ENCODE data around the gene NQO2.

NQO2 gene

GRCh38 chr6:3039384-3039783, 39.7 kb downstream of the NQO2 start:
- no peak for TF ChIP-seq EZH2 (IDR thresholded peaks at IDR 0.05; ENCODE audit: borderline replicate concordance, low read depth, low read length, severe bottlenecking)
- TF ChIP-seq, protein P1, sequence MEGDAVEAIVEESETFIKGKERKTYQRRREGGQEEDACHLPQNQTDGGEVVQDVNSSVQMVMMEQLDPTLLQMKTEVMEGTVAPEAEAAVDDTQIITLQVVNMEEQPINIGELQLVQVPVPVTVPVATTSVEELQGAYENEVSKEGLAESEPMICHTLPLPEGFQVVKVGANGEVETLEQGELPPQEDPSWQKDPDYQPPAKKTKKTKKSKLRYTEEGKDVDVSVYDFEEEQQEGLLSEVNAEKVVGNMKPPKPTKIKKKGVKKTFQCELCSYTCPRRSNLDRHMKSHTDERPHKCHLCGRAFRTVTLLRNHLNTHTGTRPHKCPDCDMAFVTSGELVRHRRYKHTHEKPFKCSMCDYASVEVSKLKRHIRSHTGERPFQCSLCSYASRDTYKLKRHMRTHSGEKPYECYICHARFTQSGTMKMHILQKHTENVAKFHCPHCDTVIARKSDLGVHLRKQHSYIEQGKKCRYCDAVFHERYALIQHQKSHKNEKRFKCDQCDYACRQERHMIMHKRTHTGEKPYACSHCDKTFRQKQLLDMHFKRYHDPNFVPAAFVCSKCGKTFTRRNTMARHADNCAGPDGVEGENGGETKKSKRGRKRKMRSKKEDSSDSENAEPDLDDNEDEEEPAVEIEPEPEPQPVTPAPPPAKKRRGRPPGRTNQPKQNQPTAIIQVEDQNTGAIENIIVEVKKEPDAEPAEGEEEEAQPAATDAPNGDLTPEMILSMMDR (IDR thresholded peaks at IDR 0.05; ENCODE audit: borderline replicate concordance, extremely low read depth, low read length, poor library complexity, severe bottlenecking): no peak
- H3K4me2 ChIP-seq (ENCODE audit: insufficient read depth, low read length): no peak overlapping the region
- ATAC-seq (ENCODE audit: insufficient read depth, low read depth): no peak

DNA sequence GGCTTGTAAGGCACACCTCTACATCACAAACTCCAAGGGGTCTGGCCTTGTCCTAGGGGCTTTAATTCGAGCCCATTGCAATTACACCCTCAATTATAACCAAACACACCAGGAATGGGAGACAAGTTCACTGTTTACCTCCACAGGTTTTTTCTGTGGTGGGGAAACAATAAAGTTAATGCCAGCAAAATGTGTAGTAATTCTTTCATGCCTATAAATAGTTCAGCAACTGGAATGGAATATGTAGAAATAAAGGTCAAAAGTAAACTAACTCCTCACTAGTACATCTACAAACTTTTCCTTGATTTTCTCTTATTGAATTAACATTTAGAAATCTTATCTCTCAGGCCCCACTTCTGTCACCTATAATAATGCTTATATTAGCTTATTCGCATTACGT, 41.5 kb downstream of the NQO2 start:
- DNase-seq: no peak
- no peak overlapping the region for H2AFZ ChIP-seq (ENCODE audit: low read depth, low read length)
- H3K27ac ChIP-seq (ENCODE audit: low read length): no peak overlapping the region
- H3K36me3 ChIP-seq (ENCODE audit: insufficient read depth, low read length): no peaks in the 10 kb centered on the region
- H3K9ac ChIP-seq (ENCODE audit: low read depth, low read length): no peak overlapping the region
- H3K4me3 ChIP-seq (ENCODE audit: low read depth in 1 of 2, low read length in 2 of 2): no peak overlapping the region
- TF ChIP-seq, protein P1 (IDR thresholded peaks at IDR 0.05; ENCODE audit: borderline replicate concordance, extremely low read depth, low read length, poor library complexity, severe bottlenecking): no peak
- TF ChIP-seq EZH2 (IDR thresholded peaks at IDR 0.05; ENCODE audit: borderline replicate concordance, low read depth, low read length, severe bottlenecking): no peak
- H3K9me3 ChIP-seq (ENCODE audit: insufficient read depth, low read length, severe bottlenecking): no peaks in the 10 kb centered on the region
- H3K79me2 ChIP-seq (ENCODE audit: insufficient read depth, low read length): no peaks in the 10 kb centered on the region
- H3K4me2 ChIP-seq (ENCODE audit: insufficient read depth, low read length): no peak overlapping the region
- ATAC-seq (ENCODE audit: insufficient read depth, low read depth): no peak
- H4K20me1 ChIP-seq (ENCODE audit: insufficient read depth, low read length): no peaks in the 10 kb centered on the region
- H3K27me3 ChIP-seq (ENCODE audit: insufficient read depth, low read length, poor library complexity): peaks cover 6% of the 10 kb centered on the region
- no peaks in the 10 kb centered on the region for H3K4me1 ChIP-seq (ENCODE audit: insufficient read depth, low read length)

More at GRCh38 chr6:3039384-3039783, 39.7 kb downstream of the NQO2 start:
- H3K27ac ChIP-seq (ENCODE audit: low read length): no peak overlapping the region
- H3K36me3 ChIP-seq (ENCODE audit: insufficient read depth, low read length): no peaks in the 10 kb centered on the region
- no peaks in the 10 kb centered on the region for H3K9me3 ChIP-seq (ENCODE audit: insufficient read depth, low read length, severe bottlenecking)
- no peak overlapping the region for H3K9ac ChIP-seq (ENCODE audit: low read depth, low read length)
- H4K20me1 ChIP-seq (ENCODE audit: insufficient read depth, low read length): no peaks in the 10 kb centered on the region
- H3K4me3 ChIP-seq (ENCODE audit: low read depth in 1 of 2, low read length in 2 of 2): no peak overlapping the region
- H3K79me2 ChIP-seq (ENCODE audit: insufficient read depth, low read length): no peaks in the 10 kb centered on the region
- peaks cover 4% of the 10 kb centered on the region for H3K27me3 ChIP-seq (ENCODE audit: insufficient read depth, low read length, poor library complexity)
- no peak overlapping the region for H2AFZ ChIP-seq (ENCODE audit: low read depth, low read length)
- no peaks in the 10 kb centered on the region for H3K4me1 ChIP-seq (ENCODE audit: insufficient read depth, low read length)
- DNase-seq: no peak

DNA sequence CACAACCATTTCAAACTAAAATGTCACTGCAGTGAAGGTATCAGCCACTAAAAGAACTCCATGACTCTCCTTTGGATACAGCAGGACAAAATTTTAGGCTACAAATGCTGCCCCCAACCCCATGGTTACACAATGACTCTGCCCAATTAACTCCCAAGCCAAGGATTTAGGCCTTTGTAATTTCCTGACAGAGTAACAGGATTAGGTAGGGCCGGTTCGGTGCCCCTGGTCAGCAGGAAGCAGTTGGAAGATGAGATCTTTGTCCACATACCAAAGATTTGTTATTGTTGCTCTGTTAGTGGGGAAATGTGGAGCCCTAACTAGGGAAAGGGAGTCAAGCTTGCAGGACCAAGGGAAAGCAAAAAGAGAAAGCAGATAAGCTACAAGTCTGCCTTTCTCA, 41.9 kb downstream of the NQO2 start:
- Histone ChIP-seq H3K9ac (ENCODE audit: low read depth, low read length) (no peak overlapping the region), H3K4me3 (ENCODE audit: low read depth in 1 of 2, low read length in 2 of 2) (no peak overlapping the region), H3K4me1 (ENCODE audit: insufficient read depth, low read length) (no peaks in the 10 kb centered on the region), H3K4me2 (ENCODE audit: insufficient read depth, low read length) (no peak overlapping the region), H3K36me3 (ENCODE audit: insufficient read depth, low read length) (no peaks in the 10 kb centered on the region), H3K79me2 (ENCODE audit: insufficient read depth, low read length) (no peaks in the 10 kb centered on the region), H3K27ac (ENCODE audit: low read length) (no peak overlapping the region), H4K20me1 (ENCODE audit: insufficient read depth, low read length) (no peaks in the 10 kb centered on the region), H3K9me3 (ENCODE audit: insufficient read depth, low read length, severe bottlenecking) (no peaks in the 10 kb centered on the region), H3K27me3 (ENCODE audit: insufficient read depth, low read length, poor library complexity) (peaks cover 8% of the 10 kb centered on the region), H2AFZ (ENCODE audit: low read depth, low read length) (no peak overlapping the region)
- DNase-seq (no peak), ATAC-seq (ENCODE audit: insufficient read depth, low read depth) (no peak)
- no peak for TF ChIP-seq EZH2 (IDR thresholded peaks at IDR 0.05; ENCODE audit: borderline replicate concordance, low read depth, low read length, severe bottlenecking)

DNA sequence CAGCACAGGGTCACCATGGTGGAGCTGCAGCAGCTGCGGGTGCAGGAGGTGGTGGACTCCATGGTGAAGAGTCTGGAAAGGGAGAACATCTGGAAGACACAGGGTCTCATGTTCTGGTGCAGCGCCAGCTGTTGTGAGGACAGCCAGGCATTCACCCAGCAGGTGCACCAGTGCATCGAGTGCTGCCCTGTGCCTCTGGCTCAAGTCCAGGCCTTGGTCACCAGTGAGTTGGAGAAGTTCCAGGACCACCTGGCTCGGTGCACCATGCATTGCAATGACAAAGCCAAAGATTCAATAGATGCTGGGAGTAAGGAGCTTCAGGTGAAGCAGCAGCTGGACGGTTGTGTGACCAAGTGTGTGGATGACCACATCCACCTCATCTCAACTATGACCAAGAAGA, 45.7 kb downstream of the NQO2 start:
- H3K4me1 ChIP-seq (ENCODE audit: insufficient read depth, low read length): no peaks in the 10 kb centered on the region
- H3K27me3 ChIP-seq (ENCODE audit: insufficient read depth, low read length, poor library complexity): peaks cover 7% of the 10 kb centered on the region
- H3K9me3 ChIP-seq (ENCODE audit: insufficient read depth, low read length, severe bottlenecking): no peaks in the 10 kb centered on the region
- H3K4me2 ChIP-seq (ENCODE audit: insufficient read depth, low read length): no peak overlapping the region
- TF ChIP-seq, protein P1 (IDR thresholded peaks at IDR 0.05; ENCODE audit: borderline replicate concordance, extremely low read depth, low read length, poor library complexity, severe bottlenecking): no peak
- TF ChIP-seq EZH2 (IDR thresholded peaks at IDR 0.05; ENCODE audit: borderline replicate concordance, low read depth, low read length, severe bottlenecking): no peak
- no peak overlapping the region for H3K4me3 ChIP-seq (ENCODE audit: low read depth in 1 of 2, low read length in 2 of 2)
- no peak for DNase-seq
- ATAC-seq (ENCODE audit: insufficient read depth, low read depth): no peak
- no peaks in the 10 kb centered on the region for H4K20me1 ChIP-seq (ENCODE audit: insufficient read depth, low read length)
- H3K79me2 ChIP-seq (ENCODE audit: insufficient read depth, low read length): no peaks in the 10 kb centered on the region
- H3K9ac ChIP-seq (ENCODE audit: low read depth, low read length): no peak overlapping the region
- no peaks in the 10 kb centered on the region for H3K36me3 ChIP-seq (ENCODE audit: insufficient read depth, low read length)
- H3K27ac ChIP-seq (ENCODE audit: low read length): no peak overlapping the region
- no peak overlapping the region for H2AFZ ChIP-seq (ENCODE audit: low read depth, low read length)

All from DND-41 (cell line).